ENCODE measurements around the gene KRTAP4-7. TPM values are rescaled to one million over a fixed set of nuclear protein-coding genes. Genes with fewer than 3 reads are reported as not detected.
"Not testable (repeated sequence)": the region's sequence is repeated elsewhere in the genome, so short reads cannot be mapped to it uniquely, and the experiment has no call there.

The KRTAP4-7 gene
- total and polyA plus RNA-seq, 2 donors (not counting 3 experiments of a cell fraction or from before 2014, with no cell fraction given) = not detected

GRCh38 chr17:41037853-41038350, 46.0 kb upstream of the KRTAP4-7 start:
- Histone ChIP-seq H3K4me2 (ENCODE audit: insufficient read depth, low read length) (no peak overlapping the region), H2AFZ (ENCODE audit: low read depth, low read length) (no peak overlapping the region), H3K27me3 (ENCODE audit: control insufficient read depth in 2 of 2, insufficient read depth in 2 of 2, low read length in 2 of 2) (no peaks in the 10 kb centered on the region), H3K27ac (ENCODE audit: insufficient read depth, low read depth, low read length) (no peak overlapping the region), H3K4me3 (replicated peaks in 1 of 3; ENCODE audit: insufficient read depth in 1 of 3, low read depth in 1 of 3, low read length in 3 of 3) (no peak overlapping the region), H3K4me1 (ENCODE audit: control insufficient read depth, extremely low read depth, insufficient read depth, low read length) (no peaks in the 10 kb centered on the region), H3K36me3 (ENCODE audit: control insufficient read depth in 2 of 2, extremely low read depth in 1 of 2, insufficient read depth in 2 of 2, low read length in 2 of 2) (no peaks in the 10 kb centered on the region), H3K9ac (replicated peaks; ENCODE audit: extremely low read depth, insufficient read depth, low read length) (no peak overlapping the region), H4K20me1 (replicated peaks; ENCODE audit: control insufficient read depth, extremely low read depth, insufficient read depth, low read length) (no peaks in the 10 kb centered on the region), H3K9me3 (replicated peaks; ENCODE audit: control insufficient read depth, insufficient read depth, low read length) (no peaks in the 10 kb centered on the region), H3K9me1 (replicated peaks; ENCODE audit: control insufficient read depth, extremely low read depth, insufficient read depth, low read length) (no peaks in the 10 kb centered on the region), H3K79me2 (ENCODE audit: control insufficient read depth, insufficient read depth, low read length) (no peaks in the 10 kb centered on the region)
- POLR2A ChIA-PET = no interaction called here
- CTCF ChIA-PET = no interaction called here
- no peak for TF ChIP-seq MAX (IDR thresholded peaks at IDR 0.05; ENCODE audit: insufficient read depth, insufficient read length)
- TF ChIP-seq GATA2 (IDR thresholded peaks at IDR 0.05; ENCODE audit: insufficient read depth, insufficient read length, low read depth, low read length) = no peak
- TF ChIP-seq POLR2AphosphoS5 (IDR thresholded peaks at IDR 0.05; ENCODE audit: insufficient read depth, low read depth, low read length) = no peak
- no peak for TF ChIP-seq FOS (IDR thresholded peaks at IDR 0.05; ENCODE audit: borderline replicate concordance, insufficient read depth, low read length)
- no peak for TF ChIP-seq CTCF (IDR thresholded peaks at IDR 0.05; ENCODE audit: extremely low read depth in 1 of 2, insufficient read depth in 1 of 2, low read depth in 1 of 2, low read length in 2 of 2)
- no peak for TF ChIP-seq MYC (IDR thresholded peaks at IDR 0.05; ENCODE audit: low read depth, low read length)
- no peak for TF ChIP-seq POLR2A (IDR thresholded peaks at IDR 0.05; ENCODE audit: low read depth, low read length)
- no peak for TF ChIP-seq JUN (IDR thresholded peaks at IDR 0.05; ENCODE audit: borderline replicate concordance, insufficient read depth, insufficient read length, low read depth)
- TF ChIP-seq EZH2 (IDR thresholded peaks at IDR 0.05; ENCODE audit: borderline replicate concordance, low read depth, low read length, severe bottlenecking) = no peak
- no peak for FAIRE-seq
- BruUV-seq (replicated peaks) = no TSS peak
- intact Hi-C loops (cut with micrococcal nuclease) = no loop called here
- no peak for DNase-seq (ENCODE audit: low read depth, low spot score)
- dilution Hi-C loops (cut with MboI; ENCODE audit: extremely low pct_ligation_motif_present, low sequenced_read_pairs) = no loop called here

- H2AFZ ChIP-seq (ENCODE audit: low read depth, low read length); POLR2A ChIA-PET; H4K20me1 ChIP-seq (replicated peaks; ENCODE audit: control insufficient read depth, extremely low read depth, insufficient read depth, low read length); intact Hi-C loops (cut with micrococcal nuclease); H3K27ac ChIP-seq (ENCODE audit: insufficient read depth, low read depth, low read length); BruUV-seq (replicated peaks); DNase-seq (ENCODE audit: low read depth, low spot score); H3K4me1 ChIP-seq (ENCODE audit: control insufficient read depth, extremely low read depth, insufficient read depth, low read length); dilution Hi-C loops (cut with MboI; ENCODE audit: extremely low pct_ligation_motif_present, low sequenced_read_pairs); H3K9me3 ChIP-seq (replicated peaks; ENCODE audit: control insufficient read depth, insufficient read depth, low read length); H3K9ac ChIP-seq (replicated peaks; ENCODE audit: extremely low read depth, insufficient read depth, low read length); H3K9me1 ChIP-seq (replicated peaks; ENCODE audit: control insufficient read depth, extremely low read depth, insufficient read depth, low read length); H3K4me2 ChIP-seq (ENCODE audit: insufficient read depth, low read length); H3K36me3 ChIP-seq (ENCODE audit: control insufficient read depth in 2 of 2, extremely low read depth in 1 of 2, insufficient read depth in 2 of 2, low read length in 2 of 2); CTCF ChIA-PET; H3K4me3 ChIP-seq (replicated peaks in 1 of 3; ENCODE audit: insufficient read depth in 1 of 3, low read depth in 1 of 3, low read length in 3 of 3); FAIRE-seq; H3K79me2 ChIP-seq (ENCODE audit: control insufficient read depth, insufficient read depth, low read length); H3K27me3 ChIP-seq (ENCODE audit: control insufficient read depth in 2 of 2, insufficient read depth in 2 of 2, low read length in 2 of 2): not testable (repeated sequence)
These were observed 43.0 kb upstream of the KRTAP4-7 start, which contains the start of gene KRTAP1-1 for GRCh38 chr17:41040783-41041571. TSS of gene KRTAP1-1 (minus strand) at chr17:41041450. CDS start at chr17:41041397, 53 bp downstream.
